Hepatocyte (in vitro differentiated cells): ENCODE data around the gene CRADD. TPM values are rescaled to one million over a fixed set of nuclear protein-coding genes. Genes with fewer than 3 reads are reported as not detected.
A peak's percentile ranks its signal among the peaks of the same experiment; 100 is the strongest.
"Not testable (repeated sequence)": the region's sequence is repeated elsewhere in the genome, so short reads cannot be mapped to it uniquely, and the experiment has no call there.

Experiments used
- DNase-seq: peaks from one replicate; pipeline ENCODE4 v3.0.0-alpha.2; 2016; ENCODE audit warnings: low spot score
- H2AFZ ChIP-seq: fragments of 200-600 bp; sonication (generic); 2 replicates; pipeline ENCODE4 v1.6.0; 2016; ENCODE audit warnings: antibody characterized with exemption, mild to moderate bottlenecking
- H3K27ac ChIP-seq: fragments of 200-600 bp; sonication (generic); 2 replicates; pipeline ENCODE4 v1.5.1; 2016; ENCODE audit warnings: mild to moderate bottlenecking
- H3K27me3 ChIP-seq: fragments of 200-600 bp; sonication (generic); 2 replicates; pipeline ENCODE4 v1.6.1; 2016
- H3K36me3 ChIP-seq: fragments of 200-600 bp; sonication (generic); replicated peaks from 2 replicates; pipeline ENCODE4 v1.5.1; 2016; ENCODE audit warnings: low read depth; ENCODE audit not compliant: insufficient read depth
- H3K4me1 ChIP-seq: fragments of 200-600 bp; sonication (generic); 2 replicates; pipeline ENCODE4 v1.5.1; 2016; ENCODE audit warnings: mild to moderate bottlenecking, moderate library complexity; ENCODE audit not compliant: insufficient read depth
- H3K4me2 ChIP-seq: fragments of 200-600 bp; sonication (generic); 2 replicates; pipeline ENCODE4 v1.6.0; 2016
- H3K4me3 ChIP-seq: fragments of 200-600 bp; sonication (generic); 2 replicates; pipeline ENCODE4 v1.5.1; 2016; ENCODE audit warnings: mild to moderate bottlenecking
- H3K79me2 ChIP-seq: fragments of 200-600 bp; sonication (generic); 2 replicates; pipeline ENCODE4 v1.6.0; 2017; ENCODE audit warnings: mild to moderate bottlenecking
- H3K9me2 ChIP-seq: fragments of 200-600 bp; sonication (generic); replicated peaks from 2 replicates; pipeline ENCODE4 v1.6.0; 2017; ENCODE audit warnings: mild to moderate bottlenecking; ENCODE audit not compliant: insufficient read depth
- H3K9me3 ChIP-seq: fragments of 200-600 bp; sonication (generic); 2 replicates; pipeline ENCODE4 v1.5.1; 2016; ENCODE audit warnings: low read depth, mild to moderate bottlenecking
- H4K20me1 ChIP-seq: fragments of 200-600 bp; sonication (generic); 2 replicates; pipeline ENCODE4 v1.6.0; 2016; ENCODE audit warnings: mild to moderate bottlenecking; ENCODE audit not compliant: insufficient read depth, poor library complexity, severe bottlenecking
- CTCF ChIP-seq: fragments of 200-600 bp; sonication (generic); IDR thresholded peaks from 2 replicates; pipeline ENCODE4 v1.5.1; 2016; ENCODE audit warnings: antibody characterized with exemption, mild to moderate bottlenecking; ENCODE audit not compliant: poor library complexity
- EZH2 ChIP-seq: fragments of 200-600 bp; sonication (generic); IDR thresholded peaks from 2 replicates; pipeline ENCODE4 v1.6.1; 2016; ENCODE audit warnings: antibody characterized with exemption, mild to moderate bottlenecking, borderline replicate concordance
- EZH2phosphoT487 ChIP-seq: fragments of 200-600 bp; sonication (generic); IDR thresholded peaks from one replicate; pipeline ENCODE4 v1.6.1; 2018; ENCODE audit warnings: antibody characterized with exemption, mild to moderate bottlenecking, low read depth, moderate library complexity; ENCODE audit not compliant: unreplicated experiment, severe bottlenecking
- WGBS: methylation state at CpG from one replicate; pipeline ENCODE4 v1.1.6; 2016; ENCODE audit warnings: low lambda C conversion rate; ENCODE audit errors: missing lambda C conversion rate; 5-methylcytosine and 5-hydroxymethylcytosine counted together
- polyA plus RNA-seq: library from polyadenylated mRNA; unstranded; fragments of >200 nt; fragmentation: Nextera tagmentation; extraction: Ambion mirVana; gene quantifications from 2 replicates; pipeline ENCODE4 v1.2.1, GENCODE V29; 2016
- total RNA-seq: library from RNA; depleted of rRNA; stranded (reverse); fragments of >200 nt; gene quantifications from 2 replicates; pipeline ENCODE4 v1.2.3, GENCODE V29; 2014

The CRADD gene
- total and polyA plus RNA-seq, 2 experiments from 2014 or later: 19.5 to 27.3 TPM

- no peak for DNase-seq
- H3K79me2 ChIP-seq: no peaks in the 10 kb centered on the region
- no peak overlapping the region for H2AFZ ChIP-seq
- peak overlapping the region; percentile 5 for H3K4me2 ChIP-seq
- no peaks in the 10 kb centered on the region for H3K36me3 ChIP-seq
- no peak overlapping the region for H3K4me3 ChIP-seq
- H4K20me1 ChIP-seq: no peaks in the 10 kb centered on the region
- H3K27ac ChIP-seq: peak overlapping the region; percentile 85
- no peaks in the 10 kb centered on the region for H3K27me3 ChIP-seq
- H3K4me1 ChIP-seq: peaks cover 25% of the 10 kb centered on the region
- TF ChIP-seq EZH2 (no peak), CTCF (no peak), EZH2phosphoT487 (no peak)
- 57% methylated on average over 3 of the region's 3 CpGs for WGBS
- no peaks in the 10 kb centered on the region for H3K9me2 ChIP-seq
- H3K9me3 ChIP-seq: no peaks in the 10 kb centered on the region
Measured at GRCh38 chr12:93777254-93777653, 100.1 kb downstream of the CRADD start.

GRCh38 chr12:93778306-93778705 lies 101.1 kb downstream of the CRADD start:
- H3K79me2 ChIP-seq: no peaks in the 10 kb centered on the region

GRCh38 chr12:93778766-93779165 lies 101.6 kb downstream of the CRADD start:
- Histone ChIP-seq H3K4me3 (no peak overlapping the region), H3K79me2 (no peaks in the 10 kb centered on the region), H3K9me2 (no peaks in the 10 kb centered on the region), H4K20me1 (no peaks in the 10 kb centered on the region), H3K4me1 (peaks cover 30% of the 10 kb centered on the region), H3K4me2 (peak overlapping the region; percentile 24), H2AFZ (no peak overlapping the region), H3K27me3 (no peaks in the 10 kb centered on the region), H3K27ac (peak overlapping the region; percentile 85), H3K36me3 (no peaks in the 10 kb centered on the region), H3K9me3 (no peaks in the 10 kb centered on the region)
- no peak for TF ChIP-seq EZH2phosphoT487
- no peak for TF ChIP-seq EZH2
- no peak for TF ChIP-seq CTCF
- WGBS: 71% methylated on average over 3 of the region's 3 CpGs
- no peak for DNase-seq

More at GRCh38 chr12:93778306-93778705, 101.1 kb downstream of the CRADD start:
- Histone ChIP-seq H3K9me2 (no peaks in the 10 kb centered on the region), H3K4me2 (peak overlapping the region; percentile 24), H4K20me1 (no peaks in the 10 kb centered on the region), H3K27me3 (no peaks in the 10 kb centered on the region), H3K9me3 (no peaks in the 10 kb centered on the region), H3K36me3 (no peaks in the 10 kb centered on the region), H3K4me1 (peaks cover 29% of the 10 kb centered on the region), H3K27ac (peak overlapping the region; percentile 85), H3K4me3 (no peak overlapping the region), H2AFZ (no peak overlapping the region)
- peak; percentile 65 for DNase-seq
- WGBS: 45% methylated on average over 5 of the region's 5 CpGs
- no peak for TF ChIP-seq CTCF

- TF ChIP-seq CTCF (no peak), EZH2 (no peak), EZH2phosphoT487 (no peak)
- H3K4me2 ChIP-seq: peak overlapping the region; percentile 37
Measured at GRCh38 chr12:93780101-93780641, 103.0 kb downstream of the CRADD start.

GRCh38 chr12:93780886-93781285 lies 103.7 kb downstream of the CRADD start:
- 84% methylated on average over 4 of the region's 4 CpGs for WGBS
- H3K4me2 ChIP-seq, H3K4me3 ChIP-seq, H3K9me3 ChIP-seq, H3K27me3 ChIP-seq, DNase-seq, H3K79me2 ChIP-seq, H2AFZ ChIP-seq, H4K20me1 ChIP-seq, H3K36me3 ChIP-seq, H3K9me2 ChIP-seq, H3K27ac ChIP-seq: not testable (repeated sequence)
- peaks cover 51% of the 10 kb centered on the region for H3K4me1 ChIP-seq

More at GRCh38 chr12:93780101-93780641, 103.0 kb downstream of the CRADD start:
- Histone ChIP-seq H3K9me3 (no peaks in the 10 kb centered on the region), H2AFZ (no peak overlapping the region), H3K27ac (peak overlapping the region; percentile 85), H3K27me3 (no peaks in the 10 kb centered on the region), H3K36me3 (no peaks in the 10 kb centered on the region), H4K20me1 (no peaks in the 10 kb centered on the region), H3K4me1 (peaks cover 44% of the 10 kb centered on the region), H3K9me2 (no peaks in the 10 kb centered on the region), H3K79me2 (no peaks in the 10 kb centered on the region), H3K4me3 (no peak overlapping the region)
- WGBS: 50% methylated on average over 8 of the region's 8 CpGs
- DNase-seq: no peak
